SJSA1 (cell line): ENCODE results near the gene SERINC5. TPM values are rescaled to one million over a fixed set of nuclear protein-coding genes. Genes with fewer than 3 reads are reported as not detected.
"Not testable (repeated sequence)": the region's sequence is repeated elsewhere in the genome, so short reads cannot be mapped to it uniquely, and the experiment has no call there.

Experiments
- DNase-seq, 2 experiments: peaks; one replicate each; pipeline ENCODE4 v3.0.0-alpha.2; 2015 to 2020; ENCODE audit warnings: low spot score in 2 of 2, low read depth in 1 of 2
- H3K27ac ChIP-seq: fragments of 250-450 bp; sonication (Bioruptor Pico); 2 replicates; pipeline ENCODE4 v1.5.1; 2020; ENCODE audit warnings: mild to moderate bottlenecking, moderate library complexity
- H3K27me3 ChIP-seq: fragments of 250-450 bp; sonication (Bioruptor Pico); replicated peaks from 2 replicates; pipeline ENCODE4 v1.5.1; 2020; ENCODE audit warnings: mild to moderate bottlenecking, moderate library complexity
- H3K36me3 ChIP-seq: fragments of 250-450 bp; sonication (Bioruptor Pico); 2 replicates; pipeline ENCODE4 v1.5.1; 2020; ENCODE audit warnings: mild to moderate bottlenecking
- H3K4me1 ChIP-seq: fragments of 250-450 bp; sonication (Bioruptor Pico); replicated peaks from 2 replicates; pipeline ENCODE4 v1.6.1; 2021; ENCODE audit warnings: mild to moderate bottlenecking
- H3K4me3 ChIP-seq: fragments of 250-450 bp; sonication (Bioruptor Pico); 2 replicates; pipeline ENCODE4 v1.5.1; 2020; ENCODE audit warnings: mild to moderate bottlenecking
- H3K9me3 ChIP-seq: fragments of 250-450 bp; sonication (Bioruptor Pico); replicated peaks from 2 replicates; pipeline ENCODE4 v1.5.1; 2020; ENCODE audit warnings: mild to moderate bottlenecking
- total RNA-seq: library from RNA; depleted of rRNA; stranded (reverse); fragments of >200 nt; shearing (Covaris generic); gene quantifications from 2 replicates; pipeline ENCODE4 v1.2.3, GENCODE V29; 2014

The SERINC5 gene
- total RNA-seq, 1 experiment from 2014 or later, result 7.0 TPM

GRCh38 chr5:80177236-80177635 is 78.6 kb downstream of the SERINC5 start:
- no peaks in the 10 kb centered on the region for H3K36me3 ChIP-seq
- no peak overlapping the region for H3K4me3 ChIP-seq
- H3K27me3 ChIP-seq, result no peaks in the 10 kb centered on the region
- no peak overlapping the region for H3K27ac ChIP-seq
- no peaks in the 10 kb centered on the region for H3K4me1 ChIP-seq
- H3K9me3 ChIP-seq, result no peaks in the 10 kb centered on the region
- DNase-seq, result no peak

DNA sequence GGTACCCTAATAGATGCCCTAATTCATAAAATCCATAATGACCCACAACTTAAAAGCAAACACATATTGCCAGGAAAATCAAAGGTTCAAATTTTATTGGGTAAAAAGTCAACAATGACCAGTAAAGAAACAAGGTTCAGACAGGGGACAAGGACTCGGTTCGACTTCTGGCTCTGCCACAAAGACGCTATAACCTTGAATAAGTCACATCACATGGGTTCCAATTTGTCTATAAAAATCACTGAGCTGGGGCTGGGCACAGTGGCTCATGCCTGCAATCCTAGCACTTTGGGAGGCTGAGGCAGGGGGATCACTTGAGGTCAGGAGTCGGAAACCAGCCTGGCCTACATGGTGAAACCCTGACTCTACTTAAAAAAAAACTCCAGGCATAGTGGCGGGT is 80.5 kb downstream of the SERINC5 start:
- Histone ChIP-seq H3K9me3 (no peaks in the 10 kb centered on the region), H3K27me3 (no peaks in the 10 kb centered on the region), H3K4me3 (no peak overlapping the region), H3K36me3 (no peaks in the 10 kb centered on the region), H3K4me1 (no peaks in the 10 kb centered on the region), H3K27ac (no peak overlapping the region)
- DNase-seq, result no peak

- Histone ChIP-seq H3K9me3 (no peaks in the 10 kb centered on the region), H3K27me3 (no peaks in the 10 kb centered on the region), H3K36me3 (no peaks in the 10 kb centered on the region), H3K27ac (no peak overlapping the region), H3K4me1 (no peaks in the 10 kb centered on the region), H3K4me3 (no peak overlapping the region)
- no peak for DNase-seq
These were observed 81.1 kb downstream of the SERINC5 start for GRCh38 chr5:80174790-80175189.

DNA sequence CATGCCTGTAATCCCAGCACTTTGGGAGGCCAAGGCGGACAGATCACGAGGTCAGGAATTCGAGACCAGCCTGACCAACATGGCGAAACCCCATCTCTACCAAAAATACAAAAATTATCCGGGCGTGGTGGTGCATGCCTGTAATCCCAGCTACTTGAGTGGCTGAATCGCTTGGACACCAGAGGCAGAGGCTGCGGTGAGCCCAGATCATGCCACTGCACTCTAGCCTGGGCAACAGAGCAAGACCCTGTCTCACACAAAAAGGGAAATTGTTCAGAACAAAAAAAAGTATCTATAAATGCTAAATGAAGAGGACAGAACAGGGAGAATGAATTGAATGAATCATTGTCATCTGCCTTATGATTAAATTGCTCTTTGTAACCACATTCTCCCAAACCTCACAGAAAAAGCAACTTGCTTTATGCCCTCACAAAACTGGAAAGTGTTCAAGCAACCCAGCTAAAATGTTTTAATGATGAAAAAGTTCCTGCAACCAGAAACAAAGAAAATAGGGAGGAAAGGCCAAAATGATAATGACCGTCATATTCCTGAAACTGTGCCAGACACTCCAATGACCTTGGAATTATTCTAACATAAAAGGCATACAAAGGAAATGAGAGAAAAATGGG is 83.7 kb downstream of the SERINC5 start:
- Histone ChIP-seq H3K4me3 (no peak overlapping the region), H3K27me3 (no peaks in the 10 kb centered on the region), H3K4me1 (no peaks in the 10 kb centered on the region), H3K9me3 (no peaks in the 10 kb centered on the region), H3K36me3 (no peaks in the 10 kb centered on the region), H3K27ac (no peak overlapping the region)
- no peak for DNase-seq

DNA sequence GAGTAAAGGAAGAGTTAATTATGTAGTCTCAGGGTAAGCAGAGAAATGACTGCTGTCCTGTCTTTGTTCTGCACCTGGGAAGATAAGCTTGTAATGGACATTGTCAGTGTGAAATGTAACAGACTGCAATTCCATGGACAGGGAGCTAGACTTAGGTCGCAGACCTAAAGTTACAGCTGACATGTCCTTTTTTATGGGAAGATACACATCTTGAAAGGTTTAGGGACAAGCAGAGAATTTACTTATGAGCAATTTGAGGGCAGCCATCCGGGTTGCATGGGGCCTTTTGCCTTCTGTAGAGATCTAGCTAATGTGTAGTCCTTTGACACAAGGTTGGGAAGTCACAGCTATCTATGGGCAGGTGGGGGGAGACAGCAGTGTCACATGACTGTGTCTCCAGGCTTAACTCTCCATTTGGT is 85.7 kb downstream of the SERINC5 start:
- no peaks in the 10 kb centered on the region for H3K4me1 ChIP-seq
- H3K4me3 ChIP-seq, result no peak overlapping the region
- peaks cover 7% of the 10 kb centered on the region; the same call in 1 of the 2 replicates for H3K36me3 ChIP-seq
- H3K27me3 ChIP-seq, result no peaks in the 10 kb centered on the region
- no peak overlapping the region for H3K27ac ChIP-seq
- H3K9me3 ChIP-seq, result no peaks in the 10 kb centered on the region
- no peak for DNase-seq

GRCh38 chr5:80168388-80169028 is 87.3 kb downstream of the SERINC5 start:
- H3K27me3 ChIP-seq, result no peaks in the 10 kb centered on the region
- no peaks in the 10 kb centered on the region for H3K4me1 ChIP-seq
- no peak for DNase-seq

DNA sequence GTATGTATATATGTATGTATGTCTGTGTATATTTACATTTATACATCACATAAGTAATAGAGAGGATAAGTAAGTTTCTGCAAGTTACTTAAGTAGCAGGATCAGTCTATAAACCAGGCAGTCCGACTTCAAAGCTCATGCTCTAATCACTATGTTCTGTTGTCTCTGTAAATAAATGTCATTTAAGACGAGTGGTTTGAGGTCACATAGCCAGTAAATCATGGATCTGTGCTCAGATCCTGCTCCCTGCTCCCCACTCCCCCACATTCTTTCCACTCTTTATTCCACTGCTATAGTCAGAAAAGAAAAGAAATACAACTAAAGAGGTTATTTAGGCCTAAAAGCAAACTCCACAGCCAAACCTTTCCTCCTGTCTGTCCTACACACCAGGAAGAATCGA is 90.4 kb downstream of the SERINC5 start:
- Histone ChIP-seq H3K4me1 (no peaks in the 10 kb centered on the region), H3K9me3 (no peaks in the 10 kb centered on the region), H3K27me3 (no peaks in the 10 kb centered on the region; the same call in 1 of the 2 replicates), H3K27ac (no peak overlapping the region), H3K36me3 (peaks cover 7% of the 10 kb centered on the region; the same call in 1 of the 2 replicates), H3K4me3 (no peak overlapping the region)
- DNase-seq, result no peak

More at GRCh38 chr5:80168388-80169028, 87.3 kb downstream of the SERINC5 start:
- no peak overlapping the region for H3K4me3 ChIP-seq
- H3K27ac ChIP-seq, result no peak overlapping the region
- no peaks in the 10 kb centered on the region for H3K9me3 ChIP-seq
- H3K36me3 ChIP-seq, result peaks cover 7% of the 10 kb centered on the region; the same call in 1 of the 2 replicates

GRCh38 chr5:80161165-80161564 is 94.7 kb downstream of the SERINC5 start:
- Histone ChIP-seq H3K4me3 (no peak overlapping the region), H3K27ac (no peak overlapping the region), H3K4me1 (peaks cover 5% of the 10 kb centered on the region), H3K9me3 (no peaks in the 10 kb centered on the region), H3K27me3 (no peaks in the 10 kb centered on the region; the same call in 1 of the 2 replicates), H3K36me3 (peaks cover 11% of the 10 kb centered on the region; the same call in 1 of the 2 replicates)
- no peak for DNase-seq

DNA sequence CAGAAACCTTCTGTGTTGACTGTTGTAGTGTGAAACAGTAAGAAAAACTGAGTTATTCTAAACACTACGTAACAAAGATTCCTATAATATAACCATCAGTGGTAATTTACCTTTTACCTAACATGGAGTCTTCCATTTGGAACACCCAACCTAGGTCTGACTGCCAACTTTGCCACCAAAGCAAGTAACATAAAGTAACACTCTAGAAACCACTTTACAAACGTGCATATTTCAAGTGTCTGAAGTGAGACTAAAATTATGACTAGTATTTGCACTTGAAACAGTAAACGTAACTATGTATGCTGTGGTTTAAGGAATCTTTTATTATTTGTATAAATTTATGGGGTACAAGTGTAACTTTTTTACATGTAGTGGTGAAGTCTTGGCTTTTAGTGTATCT is 95.6 kb downstream of the SERINC5 start:
- H3K9me3 ChIP-seq, result no peaks in the 10 kb centered on the region
- H3K36me3 ChIP-seq, result peaks cover 5% of the 10 kb centered on the region; the same call in 1 of the 2 replicates
- no peak overlapping the region for H3K4me3 ChIP-seq
- no peak overlapping the region for H3K27ac ChIP-seq
- DNase-seq, result no peak
- peaks cover 9% of the 10 kb centered on the region for H3K4me1 ChIP-seq
- no peaks in the 10 kb centered on the region; the same call in 1 of the 2 replicates for H3K27me3 ChIP-seq

GRCh38 chr5:80159133-80159815 is 96.6 kb downstream of the SERINC5 start:
- H3K4me3 ChIP-seq, result no peak overlapping the region
- no peak overlapping the region for H3K27ac ChIP-seq
- H3K9me3 ChIP-seq, result no peaks in the 10 kb centered on the region
- DNase-seq, result no peak
- 0 out of 2 replicates have a peak, but pooled peaks cover 4% of the 10 kb centered on the region for H3K36me3 ChIP-seq
- no peaks in the 10 kb centered on the region; the same call in 1 of the 2 replicates for H3K27me3 ChIP-seq
- H3K4me1 ChIP-seq, result peaks cover 9% of the 10 kb centered on the region

- no peaks in the 10 kb centered on the region for H3K9me3 ChIP-seq
- H3K36me3 ChIP-seq, result 0 out of 2 replicates have a peak, but pooled peaks cover 4% of the 10 kb centered on the region
- peak in 1 of 2 experiments; percentile 14 for DNase-seq
- H3K27me3 ChIP-seq, result no peaks in the 10 kb centered on the region; the same call in 1 of the 2 replicates
- no peak overlapping the region for H3K27ac ChIP-seq
- peaks cover 9% of the 10 kb centered on the region for H3K4me1 ChIP-seq
- H3K4me3 ChIP-seq, result no peak overlapping the region
These were observed 99.7 kb downstream of the SERINC5 start for GRCh38 chr5:80156156-80156555.

GRCh38 chr5:80154749-80155148 is 101.1 kb downstream of the SERINC5 start:
- no peak overlapping the region for H3K27ac ChIP-seq
- DNase-seq, result no peak
- no peak overlapping the region for H3K4me3 ChIP-seq
- peaks cover 9% of the 10 kb centered on the region for H3K4me1 ChIP-seq
- no peaks in the 10 kb centered on the region for H3K27me3 ChIP-seq
- H3K9me3 ChIP-seq, result no peaks in the 10 kb centered on the region
- 0 out of 2 replicates have a peak, but pooled peaks cover 4% of the 10 kb centered on the region for H3K36me3 ChIP-seq

DNA sequence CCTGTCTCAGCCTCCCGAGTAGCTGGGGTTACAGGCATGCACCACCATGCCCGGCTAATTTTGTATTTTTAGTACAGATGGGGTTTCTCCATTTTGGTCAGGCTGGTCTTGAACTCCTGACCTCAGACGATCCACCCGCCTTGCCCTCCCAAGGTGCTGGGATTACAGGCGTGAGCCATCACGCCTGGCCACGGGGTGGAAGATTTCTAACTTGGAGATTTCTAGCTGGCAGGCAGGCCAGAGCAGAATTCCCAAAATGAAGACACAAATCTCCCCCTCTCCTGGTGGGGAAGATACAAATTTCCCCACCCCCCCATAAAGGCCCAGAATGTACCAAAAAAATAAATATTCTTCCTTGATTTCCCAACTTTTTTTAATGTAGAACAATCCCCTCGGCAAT is 101.6 kb downstream of the SERINC5 start:
- not testable (repeated sequence) for DNase-seq, H3K36me3 ChIP-seq, H3K9me3 ChIP-seq, H3K27me3 ChIP-seq, H3K27ac ChIP-seq, H3K4me1 ChIP-seq, H3K4me3 ChIP-seq
